Mucosa of rectum (tissue), 2 donors: ENCODE measurements around the gene ST6GAL2.

Experiments used
- H3K27ac ChIP-seq, 2 donors: one replicate each; pipeline ENCODE4 v1.7.0; 2013; ENCODE audit warnings: inconsistent platforms in 2 of 2, low read depth in 2 of 2, low read length in 2 of 2
- H3K27me3 ChIP-seq, 2 donors: one replicate each; pipeline ENCODE4 v1.7.0; 2013; ENCODE audit warnings: low read length in 2 of 2; ENCODE audit not compliant: control insufficient read depth in 2 of 2, insufficient read depth in 2 of 2
- H3K36me3 ChIP-seq, 2 donors: one replicate each; pipeline ENCODE4 v1.7.0; 2013; ENCODE audit warnings: low read length in 2 of 2; ENCODE audit not compliant: control insufficient read depth in 2 of 2, insufficient read depth in 2 of 2
- H3K4me1 ChIP-seq, 2 donors: one replicate each; pipeline ENCODE4 v1.7.0; 2013; ENCODE audit warnings: low read length in 2 of 2, mild to moderate bottlenecking in 1 of 2; ENCODE audit not compliant: control insufficient read depth in 2 of 2, insufficient read depth in 2 of 2
- H3K4me3 ChIP-seq, 2 donors: one replicate each; pipeline ENCODE4 v1.7.0; 2013; ENCODE audit warnings: low read length in 2 of 2
- H3K9ac ChIP-seq, 2 donors: one replicate each; pipeline ENCODE4 v1.7.0; 2013; ENCODE audit warnings: low read length in 2 of 2, low read depth in 1 of 2, mild to moderate bottlenecking in 1 of 2
- H3K9me3 ChIP-seq, 2 donors: one replicate each; pipeline ENCODE4 v1.7.0; 2013; ENCODE audit warnings: low read length in 2 of 2; ENCODE audit not compliant: control insufficient read depth in 2 of 2
- donor health status: healthy.
- donor health status: Normal muscosa, but diverticular disease.

Gene ST6GAL2

GRCh38 chr2:106885971-106886915, at the start of gene ST6GAL2:
TSS of gene ST6GAL2 (minus strand) at chr2:106886167. CDS start at chr2:106843977, 42,190 bp downstream.
- Histone ChIP-seq H3K9me3 (no peaks in the 10 kb centered on the region), H3K36me3 (no peaks in the 10 kb centered on the region), H3K27me3 (peaks cover 0 to 10% of the 10 kb centered on the region in 2 donors), H3K4me3 (peak within 1 kb of the TSS; percentile 55 to 61), H3K27ac (no peak within 1 kb of the TSS), H3K9ac (no peak within 1 kb of the TSS), H3K4me1 (peaks cover 0 to 2% of the 10 kb centered on the region in 2 donors)

GRCh38 chr2:106932644-106933043, 46.7 kb upstream of the ST6GAL2 start:
- Histone ChIP-seq H3K4me1 (no peaks in the 10 kb centered on the region), H3K27me3 (no peaks in the 10 kb centered on the region), H3K36me3 (no peaks in the 10 kb centered on the region), H3K27ac (no peak overlapping the region), H3K9ac (no peak overlapping the region), H3K9me3 (no peaks in the 10 kb centered on the region), H3K4me3 (no peak overlapping the region)

GRCh38 chr2:106931717-106932335, 45.9 kb upstream of the ST6GAL2 start:
- Histone ChIP-seq H3K9me3 (no peaks in the 10 kb centered on the region), H3K4me3 (no peak overlapping the region), H3K36me3 (no peaks in the 10 kb centered on the region), H3K9ac (no peak overlapping the region), H3K27ac (no peak overlapping the region), H3K27me3 (no peaks in the 10 kb centered on the region), H3K4me1 (no peaks in the 10 kb centered on the region)

GRCh38 chr2:106921451-106921850, 35.5 kb upstream of the ST6GAL2 start:
- H3K9me3 ChIP-seq, result no peaks in the 10 kb centered on the region
- no peaks in the 10 kb centered on the region for H3K27me3 ChIP-seq
- no peak overlapping the region for H3K9ac ChIP-seq
- H3K4me1 ChIP-seq, result no peaks in the 10 kb centered on the region
- no peaks in the 10 kb centered on the region for H3K36me3 ChIP-seq
- H3K27ac ChIP-seq, result no peak overlapping the region
- no peak overlapping the region for H3K4me3 ChIP-seq

- Histone ChIP-seq H3K27ac (no peak overlapping the region), H3K27me3 (no peaks in the 10 kb centered on the region), H3K4me3 (no peak overlapping the region), H3K36me3 (no peaks in the 10 kb centered on the region), H3K9ac (no peak overlapping the region), H3K9me3 (no peaks in the 10 kb centered on the region), H3K4me1 (no peaks in the 10 kb centered on the region)
Measured at GRCh38 chr2:106919012-106919411, 33.0 kb upstream of the ST6GAL2 start.

GRCh38 chr2:106904242-106904641, 18.3 kb upstream of the ST6GAL2 start:
- H3K27ac ChIP-seq, result no peak overlapping the region
- no peaks in the 10 kb centered on the region for H3K9me3 ChIP-seq
- H3K9ac ChIP-seq, result no peak overlapping the region
- no peaks in the 10 kb centered on the region for H3K4me1 ChIP-seq
- H3K4me3 ChIP-seq, result no peak overlapping the region
- no peaks in the 10 kb centered on the region for H3K27me3 ChIP-seq
- no peaks in the 10 kb centered on the region for H3K36me3 ChIP-seq

GRCh38 chr2:106899786-106900530, 14.0 kb upstream of the ST6GAL2 start:
- H3K9me3 ChIP-seq, result no peaks in the 10 kb centered on the region
- H3K4me1 ChIP-seq, result no peaks in the 10 kb centered on the region
- H3K9ac ChIP-seq, result no peak overlapping the region
- H3K27ac ChIP-seq, result no peak overlapping the region
- no peaks in the 10 kb centered on the region for H3K27me3 ChIP-seq
- H3K4me3 ChIP-seq, result no peak overlapping the region
- no peaks in the 10 kb centered on the region for H3K36me3 ChIP-seq

GRCh38 chr2:106894545-106894944, 8.6 kb upstream of the ST6GAL2 start:
- Histone ChIP-seq H3K4me3 (no peak overlapping the region), H3K36me3 (no peaks in the 10 kb centered on the region), H3K4me1 (no peaks in the 10 kb centered on the region), H3K9ac (no peak overlapping the region), H3K27ac (no peak overlapping the region), H3K27me3 (no peaks in the 10 kb centered on the region), H3K9me3 (no peaks in the 10 kb centered on the region)

- no peaks in the 10 kb centered on the region for H3K36me3 ChIP-seq
- no peak overlapping the region for H3K4me3 ChIP-seq
- H3K4me1 ChIP-seq, result no peaks in the 10 kb centered on the region
- no peaks in the 10 kb centered on the region for H3K9me3 ChIP-seq
- no peaks in the 10 kb centered on the region for H3K27me3 ChIP-seq
- H3K27ac ChIP-seq, result no peak overlapping the region
- no peak overlapping the region for H3K9ac ChIP-seq
Measured at GRCh38 chr2:106892048-106892447, 6.1 kb upstream of the ST6GAL2 start.

- Histone ChIP-seq H3K27ac (no peak overlapping the region), H3K9me3 (no peaks in the 10 kb centered on the region), H3K4me1 (peaks cover 0 to 2% of the 10 kb centered on the region in 2 donors), H3K9ac (no peak overlapping the region), H3K4me3 (no peak overlapping the region), H3K27me3 (peaks cover 0 to 3% of the 10 kb centered on the region in 2 donors), H3K36me3 (no peaks in the 10 kb centered on the region)
Measured at GRCh38 chr2:106890606-106891005, 4.6 kb upstream of the ST6GAL2 start.
